Measurements from ENCODE around the gene GNAT2. TPM values are rescaled to one million over a fixed set of nuclear protein-coding genes. Genes with fewer than 3 reads are reported as not detected.
"Not testable (repeated sequence)": the region's sequence is repeated elsewhere in the genome, so short reads cannot be mapped to it uniquely, and the experiment has no call there.

The GNAT2 gene
- under 0.01 and 0.43 TPM in 2 replicates for total RNA-seq

- TF ChIP-seq CTCF (IDR thresholded peaks at IDR 0.05; ENCODE audit: insufficient read depth, low read depth, low read length), result no peak
- peak within 1 kb of the TSS; percentile 98 for H3K4me3 ChIP-seq (ENCODE audit: low read depth, low read length)
- peak; percentile 95 for DNase-seq (ENCODE audit: low read depth)
Measured at GRCh38 chr1:109619576-109620400, at the start of gene GNAT2, which contains the start of gene AMPD2. Gene GNAT2 (minus strand): TSS chr1:109619616. CDS start chr1:109612870, 6,746 bp downstream. Gene AMPD2 (plus strand): TSS chr1:109619837. CDS start chr1:109621176, 1,339 bp downstream.

- TF ChIP-seq CTCF (IDR thresholded peaks at IDR 0.05; ENCODE audit: insufficient read depth, low read depth, low read length), result no peak
- DNase-seq (ENCODE audit: low read depth), result no peak
- peak overlapping the region; percentile 60 for H3K4me3 ChIP-seq (ENCODE audit: low read depth, low read length)
Measured at GRCh38 chr1:109668123-109668775, 48.8 kb upstream of the GNAT2 start.

GRCh38 chr1:109667452-109668122 is 48.2 kb upstream of the GNAT2 start, which contains the start of gene GSTM2:
Gene GSTM2 (plus strand): TSS chr1:109668057. CDS start chr1:109668116, 59 bp downstream.
- H3K4me3 ChIP-seq (ENCODE audit: low read depth, low read length), result peak within 1 kb of the TSS; percentile 60
- TF ChIP-seq CTCF (IDR thresholded peaks at IDR 0.05; ENCODE audit: insufficient read depth, low read depth, low read length), result no peak
- peak; percentile 89 for DNase-seq (ENCODE audit: low read depth)

GRCh38 chr1:109664671-109665070 is 45.3 kb upstream of the GNAT2 start:
- no peak overlapping the region for H3K4me3 ChIP-seq (ENCODE audit: low read depth, low read length)
- DNase-seq (ENCODE audit: low read depth), result no peak
- TF ChIP-seq CTCF (IDR thresholded peaks at IDR 0.05; ENCODE audit: insufficient read depth, low read depth, low read length), result no peak

GRCh38 chr1:109661391-109661790 is 42.0 kb upstream of the GNAT2 start:
- TF ChIP-seq CTCF (IDR thresholded peaks at IDR 0.05; ENCODE audit: insufficient read depth, low read depth, low read length), result no peak
- H3K4me3 ChIP-seq (ENCODE audit: low read depth, low read length), result no peak overlapping the region
- no peak for DNase-seq (ENCODE audit: low read depth)

GRCh38 chr1:109660691-109661026 is 41.2 kb upstream of the GNAT2 start:
- not testable (repeated sequence) for DNase-seq (ENCODE audit: low read depth); H3K4me3 ChIP-seq (ENCODE audit: low read depth, low read length)

Measured in fibroblast of villous mesenchyme (primary cell).